Muscle layer of duodenum (tissue), 2 donors: ENCODE measurements around the gene TIMM17A.
"Not testable (repeated sequence)": the region's sequence is repeated elsewhere in the genome, so short reads cannot be mapped to it uniquely, and the experiment has no call there.

ENCODE experiments used
- H3K27ac ChIP-seq: one replicate; pipeline ENCODE4 v1.7.0; 2013; ENCODE audit warnings: mild to moderate bottlenecking, low read length
- H3K27me3 ChIP-seq: one replicate; pipeline ENCODE4 v1.7.0; 2013; ENCODE audit warnings: low read depth, mild to moderate bottlenecking, control low read depth, low read length
- H3K36me3 ChIP-seq, 2 donors: one replicate each; pipeline ENCODE4 v1.7.0; 2013; ENCODE audit warnings: low read length in 2 of 2, control low read depth in 1 of 2, mild to moderate bottlenecking in 1 of 2; ENCODE audit not compliant: insufficient read depth in 2 of 2, control insufficient read depth in 1 of 2
- H3K4me1 ChIP-seq, 2 donors: one replicate each; pipeline ENCODE4 v1.7.0; 2013; ENCODE audit warnings: low read length in 2 of 2, mild to moderate bottlenecking in 2 of 2, control low read depth in 1 of 2, moderate library complexity in 1 of 2; ENCODE audit not compliant: insufficient read depth in 2 of 2, control insufficient read depth in 1 of 2
- H3K4me3 ChIP-seq, 2 donors: one replicate each; pipeline ENCODE4 v1.7.0; 2013; ENCODE audit warnings: low read length in 2 of 2, low read depth in 1 of 2, mild to moderate bottlenecking in 1 of 2
- H3K9me3 ChIP-seq, 2 donors: one replicate each; pipeline ENCODE4 v1.7.0; 2013; ENCODE audit warnings: low read length in 2 of 2, control low read depth in 1 of 2, mild to moderate bottlenecking in 1 of 2; ENCODE audit not compliant: control insufficient read depth in 1 of 2
- donor health status: healthy.

TIMM17A gene

GRCh38 chr1:202016811-202017748 lies 61.8 kb downstream of the TIMM17A start:
- Histone ChIP-seq H3K4me3 (no peak overlapping the region), H3K4me1 (no peaks in the 10 kb centered on the region), H3K9me3 (no peaks in the 10 kb centered on the region), H3K27ac (peak overlapping the region; percentile 97), H3K36me3 (peaks cover 0 to 16% of the 10 kb centered on the region in 2 donors), H3K27me3 (no peaks in the 10 kb centered on the region)

DNA sequence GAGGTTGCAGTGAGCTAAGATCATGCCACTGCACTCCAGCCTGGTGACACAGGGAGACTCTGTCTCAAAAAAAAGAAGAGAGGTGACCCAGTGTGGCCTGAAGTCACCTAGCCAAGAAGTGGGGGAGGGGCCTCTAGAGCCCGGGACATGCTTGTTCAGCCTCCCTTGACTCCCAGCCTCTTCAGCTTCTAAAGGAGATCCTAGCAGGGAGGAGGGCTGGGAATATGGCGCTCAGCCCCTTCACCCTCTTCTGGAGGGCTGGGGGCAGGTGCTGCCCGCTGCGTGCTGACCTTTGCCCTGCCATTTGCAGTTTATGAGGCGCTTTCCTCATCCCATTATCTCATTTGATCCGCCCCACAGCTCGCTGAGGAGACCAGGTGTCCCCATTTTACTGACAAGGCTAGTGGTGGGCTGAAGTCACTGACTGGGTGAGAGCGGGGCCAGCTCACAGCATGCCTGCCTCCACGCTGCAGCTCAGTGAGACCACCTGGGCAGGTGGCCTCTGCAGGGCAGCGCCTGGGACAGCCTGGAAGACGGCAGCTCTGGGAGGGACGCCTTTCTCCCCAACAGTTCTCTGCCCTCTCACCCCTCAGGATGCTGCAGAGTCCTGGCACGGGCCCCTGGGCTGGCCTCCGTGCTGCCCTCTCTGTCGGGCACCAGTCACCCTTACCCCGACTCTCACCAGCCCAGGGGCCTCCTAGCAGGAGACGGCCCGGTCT lies 62.6 kb downstream of the TIMM17A start:
- Histone ChIP-seq H3K4me1 (no peaks in the 10 kb centered on the region), H3K4me3 (no peak overlapping the region), H3K27me3 (no peaks in the 10 kb centered on the region), H3K9me3 (no peaks in the 10 kb centered on the region), H3K27ac (peak overlapping the region; percentile 68), H3K36me3 (peaks cover 0 to 16% of the 10 kb centered on the region in 2 donors)

- peaks cover 0 to 13% of the 10 kb centered on the region in 2 donors for H3K36me3 ChIP-seq
- no peaks in the 10 kb centered on the region for H3K9me3 ChIP-seq
- no peaks in the 10 kb centered on the region for H3K4me1 ChIP-seq
- H3K27me3 ChIP-seq: no peaks in the 10 kb centered on the region
- no peak overlapping the region for H3K4me3 ChIP-seq
- H3K27ac ChIP-seq: peak overlapping the region; percentile 68
Observed at GRCh38 chr1:202018468-202019234, 63.3 kb downstream of the TIMM17A start.

DNA sequence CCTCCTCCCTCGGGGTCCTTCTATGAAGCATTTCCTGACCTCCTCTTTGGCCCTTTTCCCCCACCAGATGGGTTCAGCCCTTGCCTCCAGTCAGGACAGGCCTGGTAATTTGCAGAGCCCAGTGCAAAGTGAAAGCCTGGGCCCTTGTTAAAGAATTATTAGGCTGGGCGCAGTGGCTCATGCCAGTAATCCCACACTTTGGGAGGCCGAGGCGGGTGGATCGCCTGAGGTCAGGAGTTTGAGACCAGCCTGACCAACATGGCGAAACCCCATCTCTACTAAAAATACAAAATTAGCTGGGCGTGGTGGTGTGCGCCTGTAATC lies 63.9 kb downstream of the TIMM17A start:
- not testable (repeated sequence) for H3K27me3 ChIP-seq

More for the DNA sequence above, 63.9 kb downstream of the TIMM17A start:
- H3K9me3 ChIP-seq, H3K36me3 ChIP-seq, H3K4me3 ChIP-seq, H3K4me1 ChIP-seq: not testable (repeated sequence)
- peak overlapping the region; percentile 68 for H3K27ac ChIP-seq
